Stimulated activated CD8-positive, alpha-beta memory T cell treated with anti-CD3 and anti-CD28 coated beads, Interleukin-15, amount 100 ng/mL, for 48 hours (primary cell): ENCODE data around the gene KNG1.
A peak's percentile ranks its signal among the peaks of the same experiment; 100 is the strongest.
"Not testable (repeated sequence)": the region's sequence is repeated elsewhere in the genome, so short reads cannot be mapped to it uniquely, and the experiment has no call there.

ENCODE experiments used
- DNase-seq, 2 donors: peaks; one replicate each; pipeline ENCODE4 v3.0.0-alpha.2; 2020; ENCODE audit warnings: low read depth in 2 of 2

Gene KNG1

DNA sequence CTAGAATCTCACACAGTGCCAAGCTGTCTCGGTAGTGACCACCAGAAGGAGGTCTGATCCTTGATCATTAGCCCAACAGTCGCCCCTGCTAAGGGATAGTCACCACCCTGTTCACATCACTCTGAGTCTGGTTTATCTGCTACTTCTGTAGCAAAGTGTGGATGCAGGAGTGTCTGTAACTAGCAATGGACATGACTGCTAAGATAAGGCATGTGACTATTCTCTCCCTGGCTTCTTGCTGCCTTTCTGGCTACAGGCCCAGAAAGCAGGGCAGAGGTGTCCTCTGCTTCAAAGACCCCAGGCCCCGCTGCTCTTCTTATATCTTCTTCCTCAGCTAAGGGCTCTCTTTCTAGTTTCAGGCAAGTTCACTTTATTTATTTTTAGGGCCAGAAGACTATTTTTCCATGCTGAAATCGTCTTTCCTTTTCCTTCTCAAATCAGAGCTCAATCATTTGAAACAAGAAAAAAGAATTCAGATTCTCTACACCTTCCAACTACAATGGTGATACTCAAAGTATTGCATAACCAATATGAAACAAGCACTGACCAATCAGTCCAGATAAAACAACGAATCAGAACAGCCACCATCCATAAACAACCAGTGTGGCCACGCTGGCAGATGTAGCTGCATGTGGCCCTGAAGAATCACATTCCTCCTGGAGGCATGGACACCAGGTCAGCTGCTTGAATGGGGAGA is 8.0 kb upstream of the KNG1 start:
- no peak for DNase-seq

DNA sequence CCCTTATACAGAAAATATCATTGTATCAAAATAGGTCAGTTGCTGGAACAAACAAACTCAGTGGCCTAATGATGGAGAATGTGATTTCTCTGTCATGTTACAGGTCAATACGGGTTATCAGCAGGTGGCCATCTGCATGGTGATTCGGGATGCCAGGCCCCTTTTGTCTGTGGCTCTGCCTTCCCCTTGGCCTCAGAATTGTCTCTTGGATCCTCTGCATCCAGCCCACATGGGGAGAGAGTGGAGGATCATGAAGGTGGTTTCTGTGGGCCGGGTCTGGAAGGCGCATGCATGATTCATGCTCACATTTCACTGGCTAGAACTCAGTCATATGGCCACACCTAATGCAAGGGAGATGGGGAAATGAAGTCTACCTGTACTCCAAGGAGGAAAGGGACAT is 6.5 kb upstream of the KNG1 start:
- DNase-seq = not testable (repeated sequence)

DNA sequence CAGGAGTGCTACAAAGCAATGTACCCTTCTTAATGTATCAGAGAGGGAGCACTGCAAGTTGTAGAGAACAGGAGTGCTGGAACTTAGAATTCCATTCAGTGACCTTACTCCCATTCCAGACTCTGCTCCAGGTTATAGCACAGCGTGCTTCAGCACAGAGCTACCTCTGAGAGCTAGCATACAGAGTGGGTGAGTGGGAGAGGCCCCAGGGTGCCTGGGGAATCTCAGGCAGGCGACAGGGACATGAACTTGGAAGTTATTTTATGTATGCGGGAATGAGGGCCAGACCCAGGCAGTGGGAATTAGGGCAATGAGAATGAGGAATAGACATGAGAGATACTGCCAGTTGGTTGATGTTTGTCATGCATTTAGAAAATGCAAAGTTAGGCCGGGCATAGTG is 3.7 kb upstream of the KNG1 start:
- DNase-seq = no peak

DNA sequence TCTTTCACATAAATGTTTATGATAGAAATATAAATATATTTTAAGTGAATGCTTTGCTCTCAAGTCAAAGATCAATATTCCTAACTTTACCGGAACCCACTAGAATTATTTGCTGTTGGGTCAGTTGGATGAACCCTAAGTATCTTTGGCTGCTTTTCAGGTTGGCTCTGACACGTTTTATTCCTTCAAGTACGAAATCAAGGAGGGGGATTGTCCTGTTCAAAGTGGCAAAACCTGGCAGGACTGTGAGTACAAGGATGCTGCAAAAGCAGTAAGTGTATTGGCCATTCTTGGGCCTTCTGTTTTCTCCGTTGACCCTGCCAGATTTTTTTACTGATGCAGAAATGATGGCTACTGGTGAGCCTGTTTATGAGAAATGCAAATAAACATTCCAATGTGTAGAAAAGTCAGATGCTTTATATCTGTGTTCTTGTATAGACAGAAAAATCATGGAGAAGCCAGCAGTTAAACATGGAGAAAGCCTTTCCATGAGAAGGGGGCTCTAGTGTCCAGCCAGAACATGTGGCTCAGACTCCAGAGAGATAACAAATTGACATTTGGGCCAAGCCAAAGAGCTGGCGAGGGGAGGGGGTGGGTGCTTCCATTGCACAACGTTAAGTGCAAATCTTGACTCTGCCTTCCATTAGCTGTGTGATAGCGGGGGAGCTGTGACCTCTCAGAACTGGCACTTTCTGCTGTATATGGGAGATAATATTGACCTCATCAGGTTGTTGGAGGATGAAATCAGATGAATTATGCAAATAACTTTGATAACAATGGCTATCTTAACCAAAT is 3.0 kb downstream of the KNG1 start:
- DNase-seq = no peak

DNA sequence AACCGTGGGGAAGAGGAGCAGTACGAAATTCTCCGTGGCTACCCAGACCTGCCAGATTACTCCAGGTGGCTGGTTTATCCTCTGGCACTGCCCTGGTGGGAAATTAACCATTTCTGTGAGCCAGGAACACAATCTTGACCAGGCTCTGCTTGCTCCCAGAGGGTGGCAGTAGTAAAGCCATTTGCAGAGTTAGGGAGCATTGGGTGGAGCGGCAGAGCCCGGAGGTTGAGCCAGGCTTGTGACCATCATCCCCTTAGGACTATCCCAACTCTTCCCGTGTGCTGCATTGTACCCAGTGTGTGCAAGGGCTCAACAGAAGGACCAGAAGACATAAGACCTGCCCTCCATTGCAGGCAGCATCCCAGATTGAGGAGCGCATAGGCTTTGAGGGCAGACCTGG is 5.3 kb downstream of the KNG1 start:
- no peak for DNase-seq

DNA sequence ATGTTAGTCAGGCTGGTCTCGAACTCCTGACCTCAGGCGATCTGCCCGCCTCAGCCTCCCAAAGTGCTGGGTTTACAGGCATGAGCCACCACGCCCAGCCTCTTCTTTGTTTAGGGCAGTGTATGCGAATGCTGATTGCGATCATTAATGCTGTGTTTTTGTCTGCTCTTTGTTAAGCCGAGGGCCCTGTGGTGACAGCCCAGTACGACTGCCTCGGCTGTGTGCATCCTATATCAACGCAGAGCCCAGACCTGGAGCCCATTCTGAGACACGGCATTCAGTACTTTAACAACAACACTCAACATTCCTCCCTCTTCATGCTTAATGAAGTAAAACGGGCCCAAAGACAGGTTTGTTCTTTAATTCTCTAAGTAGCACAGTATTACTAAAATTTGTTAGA is 7.8 kb downstream of the KNG1 start:
- no peak for DNase-seq

DNA sequence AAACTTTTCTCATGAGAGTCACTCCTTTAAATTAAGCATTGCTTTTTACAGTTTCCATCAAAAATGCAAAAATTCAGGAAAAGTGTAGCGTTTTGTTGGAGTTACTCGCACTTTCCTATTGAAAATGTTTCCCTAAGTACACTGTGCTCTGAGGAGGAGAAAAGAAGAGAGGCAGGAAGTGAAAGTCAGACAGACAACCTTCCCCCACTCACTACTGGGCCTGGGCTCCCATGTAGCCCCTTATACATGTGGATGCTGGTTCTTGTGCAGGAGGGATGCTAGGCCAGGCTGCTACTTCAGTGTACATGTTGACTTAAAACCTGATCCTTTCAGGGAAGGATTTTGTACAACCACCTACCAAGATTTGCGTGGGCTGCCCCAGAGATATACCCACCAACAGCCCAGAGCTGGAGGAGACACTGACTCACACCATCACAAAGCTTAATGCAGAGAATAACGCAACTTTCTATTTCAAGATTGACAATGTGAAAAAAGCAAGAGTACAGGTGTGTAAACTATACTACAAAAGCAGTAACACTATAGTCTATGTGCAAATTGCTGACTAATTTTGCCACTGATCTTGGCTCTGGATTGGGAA is 15.1 kb downstream of the KNG1 start:
- DNase-seq = peak in 1 of 2 donors; percentile 16

DNA sequence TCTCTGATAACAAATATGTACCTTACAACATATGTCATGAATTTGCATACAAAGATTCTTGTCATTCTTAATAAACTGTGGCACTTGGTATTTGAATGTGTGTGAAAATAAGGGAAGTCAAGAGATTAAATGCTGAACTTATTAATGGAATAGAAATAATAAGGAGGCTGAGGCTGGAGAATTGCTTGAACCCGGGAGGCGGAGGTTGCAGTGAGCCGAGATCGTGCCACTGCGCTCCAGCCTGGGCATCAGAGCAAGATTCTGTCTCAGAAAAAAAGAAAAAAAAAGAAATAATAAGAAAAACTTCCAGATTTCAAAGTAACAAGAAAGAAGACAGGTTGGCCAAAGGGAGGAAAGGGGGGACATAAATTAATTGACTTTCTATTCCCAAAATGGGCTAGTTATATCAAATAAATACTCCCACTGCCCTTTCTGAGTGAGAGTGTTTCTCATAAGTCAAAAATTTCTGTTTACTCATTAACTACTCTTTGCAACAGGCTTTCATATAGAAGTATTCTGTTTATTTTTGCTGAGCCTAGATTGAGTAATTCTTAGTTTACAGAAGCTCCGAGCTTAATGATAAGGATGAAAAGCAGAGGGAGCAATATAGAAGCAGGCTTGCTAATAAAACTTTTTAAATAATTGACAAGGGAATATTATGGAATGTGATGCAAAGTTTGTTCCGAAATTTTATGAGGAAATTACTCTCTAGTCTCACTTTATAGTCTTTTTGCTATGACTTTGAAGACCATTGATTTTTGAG is 25.6 kb downstream of the KNG1 start:
- no peak for DNase-seq

DNA sequence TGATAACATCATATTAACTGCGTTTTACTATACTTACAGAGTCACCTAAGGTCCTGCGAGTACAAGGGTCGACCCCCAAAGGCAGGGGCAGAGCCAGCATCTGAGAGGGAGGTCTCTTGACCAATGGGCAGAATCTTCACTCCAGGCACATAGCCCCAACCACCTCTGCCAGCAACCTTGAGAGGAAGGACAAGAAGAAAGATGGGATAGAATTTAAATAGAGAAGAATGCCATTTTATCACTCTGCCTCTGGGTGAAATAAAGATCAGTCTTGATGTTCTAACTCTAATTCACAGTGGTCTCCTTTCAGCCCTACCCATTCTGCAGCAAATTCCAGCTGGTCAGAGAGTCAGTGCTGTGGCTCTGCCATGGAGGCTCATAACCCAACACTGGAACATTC is 26.5 kb downstream of the KNG1 start:
- DNase-seq = no peak

DNA sequence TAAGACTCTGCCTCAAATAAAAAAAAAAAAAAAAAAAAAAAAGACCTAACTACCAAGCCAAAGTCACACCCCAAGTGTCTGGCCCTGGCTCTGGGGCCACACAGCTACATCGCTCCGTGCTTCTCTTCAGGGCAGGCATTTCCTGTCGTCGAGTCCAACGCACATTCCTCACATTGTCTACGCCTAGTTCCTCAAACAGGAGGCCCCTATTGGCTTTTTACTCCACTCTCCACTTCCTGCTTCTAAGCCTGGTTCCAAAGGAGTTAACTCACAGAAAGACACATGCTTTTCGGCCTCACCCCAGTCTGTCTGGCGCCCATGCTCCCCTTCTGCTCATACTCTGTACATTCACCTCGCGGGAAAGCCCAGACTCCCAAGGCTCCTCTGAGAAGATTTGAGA is 28.8 kb downstream of the KNG1 start:
- DNase-seq = no peak

DNA sequence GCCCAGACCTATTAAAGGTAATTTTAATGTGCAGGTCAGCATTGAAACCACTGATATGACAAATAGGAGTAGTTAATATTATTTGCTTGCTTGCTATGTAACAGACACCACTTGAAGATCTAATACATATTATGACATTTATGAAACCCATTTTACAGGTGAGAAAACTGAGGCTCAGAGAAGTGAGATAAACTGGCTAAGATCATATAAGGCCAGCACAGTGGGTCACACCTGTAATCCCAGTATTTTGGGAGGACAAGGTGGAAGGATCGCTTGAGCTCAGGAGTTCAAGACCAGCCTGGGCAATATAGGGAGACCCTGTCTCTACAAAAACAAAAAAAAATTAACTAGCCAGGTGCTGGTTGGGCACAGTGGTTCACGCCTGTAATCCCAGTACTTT is 33.2 kb downstream of the KNG1 start:
- no peak for DNase-seq

DNA sequence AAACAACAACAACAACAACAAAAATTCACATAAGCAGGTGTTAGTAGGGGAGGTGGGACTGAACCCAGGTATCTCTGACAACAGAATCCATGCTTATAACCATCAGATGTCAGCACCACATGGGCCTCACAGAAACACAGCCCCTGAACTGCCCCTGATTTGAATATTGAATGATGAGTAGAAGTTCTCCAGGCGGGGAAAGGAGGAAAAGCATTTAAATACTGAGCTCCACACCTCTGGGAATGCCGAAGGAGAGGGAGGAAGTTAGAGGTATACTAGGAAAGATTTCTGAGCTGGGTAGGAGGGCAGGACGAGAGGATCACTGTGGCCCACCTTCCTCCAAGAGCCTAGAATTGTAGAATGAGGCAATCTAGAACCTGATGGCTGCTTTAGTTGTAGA is 34.3 kb downstream of the KNG1 start:
- DNase-seq = no peak

DNA sequence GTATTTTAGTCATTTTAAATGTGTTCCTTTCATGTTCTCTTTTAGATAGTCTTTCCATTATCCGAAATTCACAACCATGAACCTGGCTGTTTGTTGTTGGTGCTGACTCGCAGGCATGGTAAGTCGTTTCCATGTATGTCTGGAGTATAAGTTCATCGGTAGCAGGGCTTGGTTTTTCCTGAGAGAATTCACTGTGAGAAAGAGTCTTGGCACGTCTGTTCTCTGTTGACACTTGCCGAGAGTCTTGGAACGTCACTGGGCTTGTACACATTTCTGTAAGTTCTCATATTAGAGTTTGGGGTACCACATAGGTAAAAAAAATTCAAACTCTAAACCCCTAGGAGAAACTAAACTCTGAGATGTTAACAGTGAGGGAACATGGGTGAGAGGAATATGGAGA is 36.8 kb downstream of the KNG1 start:
- no peak for DNase-seq

DNA sequence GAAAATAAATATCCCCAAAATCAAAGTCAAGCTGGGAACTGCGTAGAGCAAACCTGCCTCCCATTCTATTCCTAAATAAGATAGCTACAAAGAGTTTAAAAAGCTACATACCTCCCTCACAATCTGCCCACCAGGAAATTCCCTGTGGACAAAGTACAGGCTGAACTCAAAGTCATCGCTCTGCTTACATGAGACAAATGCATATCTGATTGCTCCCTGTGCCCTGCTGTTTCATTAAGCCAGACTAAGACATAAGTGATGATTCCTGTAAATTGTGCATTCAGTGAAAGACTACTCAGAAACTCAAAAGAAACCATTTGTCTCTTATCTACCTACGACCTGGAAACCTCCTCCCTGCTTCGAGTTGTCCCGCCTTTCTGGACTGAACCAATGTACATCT is 37.7 kb downstream of the KNG1 start:
- no peak for DNase-seq

DNA sequence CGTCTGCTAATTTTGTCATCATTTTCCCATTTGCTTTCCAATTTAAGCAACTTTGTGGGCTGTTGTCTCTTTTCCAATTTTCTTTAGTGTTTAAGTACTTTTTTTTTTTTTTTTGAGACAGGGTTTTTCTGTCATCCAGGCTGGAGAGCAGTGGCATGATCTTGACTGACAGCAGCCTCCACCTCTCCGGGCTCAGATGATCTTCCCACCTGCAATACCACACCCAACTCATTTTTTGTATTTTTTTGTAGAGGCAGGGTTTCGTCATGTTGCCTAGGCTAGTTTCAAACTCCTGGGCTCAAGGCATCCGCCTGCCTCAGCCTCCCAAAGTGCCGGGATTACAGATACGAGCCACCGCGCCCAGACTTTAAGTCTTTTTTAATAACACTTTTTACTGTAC is 40.1 kb downstream of the KNG1 start:
- DNase-seq = no peak

DNA sequence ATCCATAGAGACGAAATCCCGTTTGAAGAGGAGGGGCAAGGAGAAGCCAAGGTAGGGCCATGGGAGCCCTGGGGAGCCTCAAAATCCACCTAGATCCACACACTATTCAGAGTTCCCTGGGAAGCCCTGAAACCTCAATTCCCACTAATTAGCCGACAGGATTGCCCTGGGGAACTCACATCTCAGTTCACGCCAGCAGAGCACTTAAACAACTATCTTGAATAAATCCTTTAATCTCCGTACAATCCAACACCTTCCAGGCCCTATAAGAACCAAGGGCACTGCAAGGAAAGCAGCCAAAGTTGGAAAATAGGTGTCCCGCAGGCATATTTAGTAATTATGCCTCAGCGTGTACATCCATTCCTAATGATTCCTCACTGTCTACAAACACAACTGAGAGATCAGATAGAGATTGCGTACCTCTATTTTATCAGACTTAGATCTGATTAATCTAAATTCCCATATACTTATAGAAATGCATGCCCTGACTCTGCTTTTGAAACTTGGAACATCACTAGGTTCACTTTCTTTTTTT is 40.6 kb downstream of the KNG1 start:
- no peak for DNase-seq

DNA sequence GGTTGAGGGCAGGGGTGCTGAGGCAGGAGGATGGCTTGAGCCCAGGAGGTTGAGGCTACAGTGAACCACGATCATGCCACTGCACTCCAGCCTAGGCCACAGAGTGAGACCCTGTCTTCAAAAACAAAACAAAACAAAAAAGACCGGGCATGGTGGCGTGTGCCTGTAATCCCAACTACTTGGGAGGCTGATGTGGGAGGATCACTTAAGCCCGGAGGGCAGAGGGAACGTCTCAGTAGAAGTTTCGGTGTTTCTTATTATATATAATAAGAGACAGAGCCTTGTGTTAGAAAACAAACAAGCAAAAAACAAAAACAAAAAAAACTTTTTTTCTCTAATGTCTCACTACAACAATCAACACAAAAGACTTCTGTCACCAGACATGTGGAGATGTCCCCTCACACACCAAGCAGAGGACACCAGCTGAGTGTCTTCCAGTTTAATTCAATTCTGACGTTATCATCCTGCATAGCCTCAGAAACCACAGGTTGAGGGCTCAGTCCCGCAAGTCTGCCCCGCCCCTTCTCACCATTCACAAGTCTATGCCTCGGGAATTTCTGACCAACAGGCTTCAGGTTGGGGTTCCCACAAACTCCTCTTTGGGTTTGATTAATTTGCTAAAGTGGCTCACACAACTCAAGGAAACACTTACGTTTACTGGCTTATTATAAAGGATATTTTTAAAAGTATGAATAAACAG is 42.2 kb downstream of the KNG1 start:
- DNase-seq = no peak

DNA sequence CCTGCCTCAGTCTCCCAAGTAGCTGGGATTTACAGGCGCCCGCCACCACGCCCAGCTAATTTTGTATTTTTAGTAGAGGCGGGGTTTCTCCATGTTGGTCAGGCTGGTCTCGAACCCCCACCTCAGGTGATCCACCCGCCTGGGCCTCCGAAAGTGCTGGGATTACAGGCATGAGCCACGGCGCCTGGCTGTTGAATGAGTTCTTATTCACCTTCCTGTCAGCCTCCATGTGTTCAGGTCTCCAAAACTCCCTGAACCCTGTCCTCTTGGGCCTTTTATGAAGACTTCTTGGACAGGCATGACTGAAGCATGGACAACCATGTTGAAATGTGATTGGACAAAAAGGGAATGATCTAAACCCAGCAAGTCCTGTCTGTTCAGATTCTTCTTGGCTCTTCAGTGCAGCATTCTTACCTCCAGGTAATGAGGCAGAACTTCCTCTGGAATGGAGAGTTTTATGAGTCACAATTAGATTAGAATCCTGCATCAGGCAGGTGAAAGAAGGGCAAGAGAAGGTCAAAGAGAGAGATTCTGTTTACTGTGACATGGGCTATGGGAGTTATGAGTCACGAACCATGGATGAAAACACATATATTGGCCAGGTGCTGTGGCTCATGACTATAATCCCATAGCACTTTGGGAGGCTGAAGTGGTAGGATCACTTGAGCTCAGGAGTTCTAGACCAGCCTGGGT is 43.1 kb downstream of the KNG1 start:
- no peak for DNase-seq

DNA sequence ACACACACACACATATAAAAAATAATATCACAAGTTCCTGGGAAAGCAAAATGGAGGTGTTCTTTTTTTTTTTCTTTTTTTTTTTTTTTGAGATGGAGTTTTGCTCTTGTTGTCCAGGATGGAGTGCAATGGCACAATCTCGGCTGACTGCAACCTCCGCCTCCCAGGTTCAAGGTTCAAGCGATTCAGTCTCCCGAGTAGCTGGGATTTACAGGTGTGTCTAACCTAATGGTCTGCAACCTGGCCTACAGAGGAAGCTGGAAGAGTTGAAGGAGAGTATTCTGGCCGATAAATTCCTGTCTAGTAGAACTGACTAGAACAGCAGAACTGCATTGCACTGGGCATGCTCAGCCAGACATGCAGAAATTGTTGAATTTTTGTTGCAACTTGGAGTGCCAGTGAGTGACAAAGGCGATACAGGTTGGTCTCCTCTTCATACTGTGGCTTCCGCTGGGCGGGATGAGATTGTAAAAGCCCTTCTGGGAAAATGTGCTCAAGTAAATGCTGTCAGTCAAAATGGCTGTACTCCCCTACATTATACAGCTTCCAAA is 43.8 kb downstream of the KNG1 start:
- no peak for DNase-seq

DNA sequence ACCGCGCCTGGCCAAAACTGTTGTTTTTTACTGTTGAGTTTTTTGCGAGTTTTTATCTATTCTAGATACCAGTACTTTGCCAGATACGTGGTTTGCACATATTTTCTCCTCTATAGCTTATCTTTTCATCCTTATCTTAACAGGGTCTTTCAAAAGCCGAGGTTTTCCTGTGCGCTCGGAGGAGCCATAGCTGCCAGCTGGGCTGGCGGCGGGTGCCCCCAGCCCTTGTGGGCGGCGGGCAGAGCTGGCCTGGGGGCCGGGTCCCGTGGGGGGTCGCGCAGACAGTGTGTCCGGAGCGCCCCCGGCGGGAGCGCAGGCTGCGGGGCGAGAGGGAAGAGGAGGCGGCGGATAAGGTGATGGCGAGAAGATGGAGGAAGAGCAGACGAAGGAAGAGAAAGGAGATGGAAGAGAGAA is 55.1 kb downstream of the KNG1 start:
- DNase-seq = no peak
